ENCODE measurements around the gene PPP1R15B.

DNA sequence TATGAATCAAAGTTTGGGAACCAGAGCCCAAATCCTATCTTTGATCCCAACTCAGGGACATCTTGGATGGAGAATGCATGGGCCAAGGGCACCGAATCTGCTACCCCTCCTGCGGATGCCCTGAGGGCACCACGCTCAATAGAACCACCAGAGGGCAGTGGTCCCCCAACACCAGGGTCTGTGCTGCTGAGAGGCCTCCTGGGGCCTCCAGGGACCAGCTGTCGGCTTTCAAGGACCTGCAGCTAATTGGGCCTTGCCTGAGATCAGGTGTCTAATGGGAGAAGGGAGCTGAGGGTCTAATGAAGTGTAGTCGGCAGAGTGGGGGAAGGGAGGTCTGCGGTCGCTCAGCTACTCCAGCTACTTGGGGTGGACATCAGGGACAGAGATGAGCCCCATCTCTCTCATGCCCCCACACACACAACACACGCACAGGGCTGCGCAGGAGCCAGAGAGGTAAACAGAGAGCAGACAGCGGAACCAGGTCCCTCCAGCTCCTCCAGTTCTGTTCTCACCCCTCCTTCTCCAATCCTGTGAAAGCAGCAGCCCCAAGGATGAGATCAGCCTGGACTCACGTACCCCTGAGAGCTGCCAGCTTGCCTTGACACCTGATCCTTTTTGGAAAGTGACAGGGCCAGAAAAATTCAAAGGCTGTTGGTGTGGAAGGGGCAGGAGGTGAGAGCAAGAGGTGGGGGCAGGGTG lies 34.9 kb upstream of the PPP1R15B start:
- TF ChIP-seq, protein P1, sequence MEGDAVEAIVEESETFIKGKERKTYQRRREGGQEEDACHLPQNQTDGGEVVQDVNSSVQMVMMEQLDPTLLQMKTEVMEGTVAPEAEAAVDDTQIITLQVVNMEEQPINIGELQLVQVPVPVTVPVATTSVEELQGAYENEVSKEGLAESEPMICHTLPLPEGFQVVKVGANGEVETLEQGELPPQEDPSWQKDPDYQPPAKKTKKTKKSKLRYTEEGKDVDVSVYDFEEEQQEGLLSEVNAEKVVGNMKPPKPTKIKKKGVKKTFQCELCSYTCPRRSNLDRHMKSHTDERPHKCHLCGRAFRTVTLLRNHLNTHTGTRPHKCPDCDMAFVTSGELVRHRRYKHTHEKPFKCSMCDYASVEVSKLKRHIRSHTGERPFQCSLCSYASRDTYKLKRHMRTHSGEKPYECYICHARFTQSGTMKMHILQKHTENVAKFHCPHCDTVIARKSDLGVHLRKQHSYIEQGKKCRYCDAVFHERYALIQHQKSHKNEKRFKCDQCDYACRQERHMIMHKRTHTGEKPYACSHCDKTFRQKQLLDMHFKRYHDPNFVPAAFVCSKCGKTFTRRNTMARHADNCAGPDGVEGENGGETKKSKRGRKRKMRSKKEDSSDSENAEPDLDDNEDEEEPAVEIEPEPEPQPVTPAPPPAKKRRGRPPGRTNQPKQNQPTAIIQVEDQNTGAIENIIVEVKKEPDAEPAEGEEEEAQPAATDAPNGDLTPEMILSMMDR (IDR thresholded peaks at IDR 0.05): peak in 6 of 7 experiments; percentile 22 to 84 (median 74)
- TF ChIP-seq POLR2A (IDR thresholded peaks at IDR 0.05): no peak
